GM21528 (cell line): ENCODE measurements around the gene IRX5.

ENCODE experiments used
- ATAC-seq: cut with Tn5 transposase; IDR thresholded peaks from one replicate; pipeline ENCODE4 v1.9.1; 2021; ENCODE audit warnings: mild to moderate bottlenecking, moderate library complexity; ENCODE audit not compliant: unreplicated experiment, low FRiP score

The IRX5 gene

GRCh38 chr16:54929090-54930004 is 1.3 kb upstream of the IRX5 start:
- ATAC-seq = peak; percentile 94

GRCh38 chr16:54930869-54931119 is 129 bp downstream of the IRX5 start:
- ATAC-seq = no peak

- ATAC-seq = no peak
Measured at GRCh38 chr16:54931120-54932014, 702 bp downstream of the IRX5 start.

GRCh38 chr16:54932021-54932660 is 1.5 kb downstream of the IRX5 start:
- no peak for ATAC-seq

GRCh38 chr16:54932737-54933254 is 2.1 kb downstream of the IRX5 start:
- no peak for ATAC-seq

- no peak for ATAC-seq
Measured at GRCh38 chr16:54933281-54934011, 2.8 kb downstream of the IRX5 start.

GRCh38 chr16:54934481-54935265 is 4.0 kb downstream of the IRX5 start:
- no peak for ATAC-seq

- no peak for ATAC-seq
Measured at GRCh38 chr16:54935266-54935968, 4.8 kb downstream of the IRX5 start.

GRCh38 chr16:54936201-54936978 is 5.7 kb downstream of the IRX5 start:
- no peak for ATAC-seq

GRCh38 chr16:54936979-54937670 is 6.5 kb downstream of the IRX5 start:
- no peak for ATAC-seq

GRCh38 chr16:54937671-54938211 is 7.1 kb downstream of the IRX5 start:
- no peak for ATAC-seq

GRCh38 chr16:54938212-54939028 is 7.8 kb downstream of the IRX5 start:
- no peak for ATAC-seq

- ATAC-seq = no peak
Measured at GRCh38 chr16:54939029-54939346, 8.3 kb downstream of the IRX5 start.

- no peak for ATAC-seq
Measured at GRCh38 chr16:54939510-54940278, 9.0 kb downstream of the IRX5 start.

- ATAC-seq = no peak
Measured at GRCh38 chr16:54940279-54940604, 9.6 kb downstream of the IRX5 start.

- no peak for ATAC-seq
Measured at GRCh38 chr16:54942353-54942943, 11.8 kb downstream of the IRX5 start.
